ENCODE results near the gene SYT17.

DNA sequence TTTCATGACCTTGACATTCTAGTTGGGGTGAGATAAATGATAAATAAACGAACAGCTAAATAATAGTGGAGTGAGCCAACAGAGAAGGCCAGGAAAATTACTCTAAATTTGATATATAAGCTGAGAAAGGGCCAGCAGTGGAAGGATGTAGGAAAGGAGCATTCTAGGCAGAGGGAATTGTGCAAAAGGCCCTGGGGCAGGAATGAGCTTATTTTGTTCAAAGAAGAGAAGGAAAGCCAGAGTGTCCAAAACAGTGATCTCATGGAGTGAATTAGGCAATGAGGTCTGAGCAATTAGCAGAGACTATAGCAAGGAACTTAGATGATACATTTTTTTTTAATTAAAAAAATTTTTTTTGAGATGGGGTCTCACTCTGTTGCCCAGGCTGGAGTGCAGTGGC lies 74.1 kb downstream of the SYT17 start:
- TF ChIP-seq YY1 (IDR thresholded peaks at IDR 0.05; ENCODE audit: extremely low read depth, insufficient replicate concordance, low read depth, low read length) (no peak), RAD21 (IDR thresholded peaks at IDR 0.05; ENCODE audit: low read depth) (no peak), EGR1 (IDR thresholded peaks at IDR 0.05; ENCODE audit: low read depth) (no peak), FOSL1 (IDR thresholded peaks at IDR 0.05; ENCODE audit: low read depth) (no peak), EZH2phosphoT487 (IDR thresholded peaks at IDR 0.05; ENCODE audit: borderline replicate concordance) (no peak), POLR2A (IDR thresholded peaks at IDR 0.05; ENCODE audit: borderline replicate concordance, extremely low read depth, insufficient read depth, insufficient read length) (no peak), POLR2AphosphoS5 (IDR thresholded peaks at IDR 0.05; ENCODE audit: low read depth, low read length) (no peak), JUND (IDR thresholded peaks at IDR 0.05) (no peak)
- TF ChIP-seq, protein P1, sequence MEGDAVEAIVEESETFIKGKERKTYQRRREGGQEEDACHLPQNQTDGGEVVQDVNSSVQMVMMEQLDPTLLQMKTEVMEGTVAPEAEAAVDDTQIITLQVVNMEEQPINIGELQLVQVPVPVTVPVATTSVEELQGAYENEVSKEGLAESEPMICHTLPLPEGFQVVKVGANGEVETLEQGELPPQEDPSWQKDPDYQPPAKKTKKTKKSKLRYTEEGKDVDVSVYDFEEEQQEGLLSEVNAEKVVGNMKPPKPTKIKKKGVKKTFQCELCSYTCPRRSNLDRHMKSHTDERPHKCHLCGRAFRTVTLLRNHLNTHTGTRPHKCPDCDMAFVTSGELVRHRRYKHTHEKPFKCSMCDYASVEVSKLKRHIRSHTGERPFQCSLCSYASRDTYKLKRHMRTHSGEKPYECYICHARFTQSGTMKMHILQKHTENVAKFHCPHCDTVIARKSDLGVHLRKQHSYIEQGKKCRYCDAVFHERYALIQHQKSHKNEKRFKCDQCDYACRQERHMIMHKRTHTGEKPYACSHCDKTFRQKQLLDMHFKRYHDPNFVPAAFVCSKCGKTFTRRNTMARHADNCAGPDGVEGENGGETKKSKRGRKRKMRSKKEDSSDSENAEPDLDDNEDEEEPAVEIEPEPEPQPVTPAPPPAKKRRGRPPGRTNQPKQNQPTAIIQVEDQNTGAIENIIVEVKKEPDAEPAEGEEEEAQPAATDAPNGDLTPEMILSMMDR (IDR thresholded peaks at IDR 0.05 in 2 of 3, conservative IDR thresholded peaks at IDR 0.05 in 1 of 3; ENCODE audit: borderline replicate concordance in 1 of 3, insufficient read depth in 1 of 3, low read depth in 2 of 3, low read length in 2 of 3), result no peak
